A673 (cell line): ENCODE measurements around the gene SAMD14.

Experiments
- EZH2 ChIP-seq: fragments of 200-600 bp; sonication (generic); IDR thresholded peaks from 2 replicates; pipeline ENCODE4 v1.6.1; 2017; ENCODE audit warnings: borderline replicate concordance, low read depth, mild to moderate bottlenecking, mixed read lengths, antibody characterized with exemption, low read length; ENCODE audit not compliant: poor library complexity, severe bottlenecking
- TF ChIP-seq, protein P1 (sequence below): fragments of 300-800, 200-600 bp; sonication (generic); conservative IDR thresholded peaks from 2 replicates; pipeline ENCODE4 v1.5.1; 2017; ENCODE audit warnings: low read depth, mild to moderate bottlenecking, antibody characterized with exemption, low read length, moderate library complexity, mixed read lengths

- TF ChIP-seq, protein P1, sequence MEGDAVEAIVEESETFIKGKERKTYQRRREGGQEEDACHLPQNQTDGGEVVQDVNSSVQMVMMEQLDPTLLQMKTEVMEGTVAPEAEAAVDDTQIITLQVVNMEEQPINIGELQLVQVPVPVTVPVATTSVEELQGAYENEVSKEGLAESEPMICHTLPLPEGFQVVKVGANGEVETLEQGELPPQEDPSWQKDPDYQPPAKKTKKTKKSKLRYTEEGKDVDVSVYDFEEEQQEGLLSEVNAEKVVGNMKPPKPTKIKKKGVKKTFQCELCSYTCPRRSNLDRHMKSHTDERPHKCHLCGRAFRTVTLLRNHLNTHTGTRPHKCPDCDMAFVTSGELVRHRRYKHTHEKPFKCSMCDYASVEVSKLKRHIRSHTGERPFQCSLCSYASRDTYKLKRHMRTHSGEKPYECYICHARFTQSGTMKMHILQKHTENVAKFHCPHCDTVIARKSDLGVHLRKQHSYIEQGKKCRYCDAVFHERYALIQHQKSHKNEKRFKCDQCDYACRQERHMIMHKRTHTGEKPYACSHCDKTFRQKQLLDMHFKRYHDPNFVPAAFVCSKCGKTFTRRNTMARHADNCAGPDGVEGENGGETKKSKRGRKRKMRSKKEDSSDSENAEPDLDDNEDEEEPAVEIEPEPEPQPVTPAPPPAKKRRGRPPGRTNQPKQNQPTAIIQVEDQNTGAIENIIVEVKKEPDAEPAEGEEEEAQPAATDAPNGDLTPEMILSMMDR: no peak
- no peak for TF ChIP-seq EZH2
Measured at GRCh38 chr17:50157891-50158290, 27.9 kb upstream of the SAMD14 start.
